WTC11 (cell line): ENCODE measurements around the gene UPF2.

ENCODE experiments used
- ARID4B ChIP-seq: sonication (generic); formaldehyde crosslinking; IDR thresholded peaks from 2 replicates; pipeline ENCODE4 v1.8.0; 2023; ENCODE audit warnings: missing genetic modification reagents, mild to moderate bottlenecking, borderline replicate concordance
- ATF1 ChIP-seq: sonication (generic); formaldehyde crosslinking; IDR thresholded peaks from 2 replicates; pipeline ENCODE4 v1.8.1; 2023; ENCODE audit warnings: mild to moderate bottlenecking, moderate library complexity, missing genetic modification reagents
- CREM ChIP-seq: sonication (generic); formaldehyde crosslinking; IDR thresholded peaks from 2 replicates; pipeline ENCODE4 v1.8.1; 2022; ENCODE audit warnings: mild to moderate bottlenecking, missing genetic modification reagents, moderate library complexity
- ESRRA ChIP-seq: sonication (generic); formaldehyde crosslinking; IDR thresholded peaks from 2 replicates; pipeline ENCODE4 v1.8.1; 2022; ENCODE audit warnings: mild to moderate bottlenecking, missing genetic modification reagents, borderline replicate concordance
- JUN ChIP-seq: sonication (generic); formaldehyde crosslinking; IDR thresholded peaks from 2 replicates; pipeline ENCODE4 v1.8.0; 2023; ENCODE audit warnings: mild to moderate bottlenecking, missing genetic modification reagents
- MYBL2 ChIP-seq: sonication (generic); formaldehyde crosslinking; IDR thresholded peaks from 2 replicates; pipeline ENCODE4 v1.8.1; 2023; ENCODE audit warnings: mild to moderate bottlenecking, moderate library complexity, missing genetic modification reagents
- NFYB ChIP-seq: sonication (generic); formaldehyde crosslinking; conservative IDR thresholded peaks from 2 replicates; pipeline ENCODE4 v1.8.0; 2022; ENCODE audit warnings: low read depth, missing genetic modification reagents
- SMAD4 ChIP-seq: sonication (generic); formaldehyde crosslinking; IDR thresholded peaks from 2 replicates; pipeline ENCODE4 v1.8.0; 2022; ENCODE audit warnings: mild to moderate bottlenecking, missing genetic modification reagents
- TEAD4 ChIP-seq: sonication (generic); formaldehyde crosslinking; IDR thresholded peaks from 2 replicates; pipeline ENCODE4 v1.8.0; 2022; ENCODE audit warnings: mild to moderate bottlenecking, missing genetic modification reagents
- ZNF121 ChIP-seq: sonication (generic); formaldehyde crosslinking; IDR thresholded peaks from 2 replicates; pipeline ENCODE4 v1.8.0; 2023; ENCODE audit warnings: missing genetic modification reagents
- TF ChIP-seq, protein P1 (sequence below): fragments of 200-600 bp; IDR thresholded peaks from 2 replicates; pipeline ENCODE4 v1.8.0; 2022; ENCODE audit warnings: antibody characterized with exemption
- TF ChIP-seq, protein P2 (sequence below): sonication (generic); formaldehyde crosslinking; IDR thresholded peaks from 2 replicates; pipeline ENCODE4 v1.8.1; 2023; ENCODE audit warnings: mild to moderate bottlenecking, missing genetic modification reagents, moderate library complexity
- TF ChIP-seq, protein P3 (sequence below): sonication (generic); formaldehyde crosslinking; IDR thresholded peaks from 2 replicates; pipeline ENCODE4 v1.8.1; 2023; ENCODE audit warnings: mild to moderate bottlenecking, moderate library complexity, missing genetic modification reagents

- TF ChIP-seq NFYB (no peak), JUN (no peak), TEAD4 (CRISPR knock-in tag) (no peak), ZNF121 (CRISPR knock-in tag) (no peak), ARID4B (CRISPR knock-in tag) (no peak), SMAD4 (no peak), ATF1 (no peak), ESRRA (CRISPR knock-in tag) (no peak), CREM (CRISPR knock-in tag) (no peak), MYBL2 (CRISPR knock-in tag) (no peak)
- TF ChIP-seq, protein P1, sequence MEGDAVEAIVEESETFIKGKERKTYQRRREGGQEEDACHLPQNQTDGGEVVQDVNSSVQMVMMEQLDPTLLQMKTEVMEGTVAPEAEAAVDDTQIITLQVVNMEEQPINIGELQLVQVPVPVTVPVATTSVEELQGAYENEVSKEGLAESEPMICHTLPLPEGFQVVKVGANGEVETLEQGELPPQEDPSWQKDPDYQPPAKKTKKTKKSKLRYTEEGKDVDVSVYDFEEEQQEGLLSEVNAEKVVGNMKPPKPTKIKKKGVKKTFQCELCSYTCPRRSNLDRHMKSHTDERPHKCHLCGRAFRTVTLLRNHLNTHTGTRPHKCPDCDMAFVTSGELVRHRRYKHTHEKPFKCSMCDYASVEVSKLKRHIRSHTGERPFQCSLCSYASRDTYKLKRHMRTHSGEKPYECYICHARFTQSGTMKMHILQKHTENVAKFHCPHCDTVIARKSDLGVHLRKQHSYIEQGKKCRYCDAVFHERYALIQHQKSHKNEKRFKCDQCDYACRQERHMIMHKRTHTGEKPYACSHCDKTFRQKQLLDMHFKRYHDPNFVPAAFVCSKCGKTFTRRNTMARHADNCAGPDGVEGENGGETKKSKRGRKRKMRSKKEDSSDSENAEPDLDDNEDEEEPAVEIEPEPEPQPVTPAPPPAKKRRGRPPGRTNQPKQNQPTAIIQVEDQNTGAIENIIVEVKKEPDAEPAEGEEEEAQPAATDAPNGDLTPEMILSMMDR, result no peak
- TF ChIP-seq, protein P2, sequence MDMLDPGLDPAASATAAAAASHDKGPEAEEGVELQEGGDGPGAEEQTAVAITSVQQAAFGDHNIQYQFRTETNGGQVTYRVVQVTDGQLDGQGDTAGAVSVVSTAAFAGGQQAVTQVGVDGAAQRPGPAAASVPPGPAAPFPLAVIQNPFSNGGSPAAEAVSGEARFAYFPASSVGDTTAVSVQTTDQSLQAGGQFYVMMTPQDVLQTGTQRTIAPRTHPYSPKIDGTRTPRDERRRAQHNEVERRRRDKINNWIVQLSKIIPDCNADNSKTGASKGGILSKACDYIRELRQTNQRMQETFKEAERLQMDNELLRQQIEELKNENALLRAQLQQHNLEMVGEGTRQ (CRISPR knock-in tag), result no peak
- TF ChIP-seq, protein P3, sequence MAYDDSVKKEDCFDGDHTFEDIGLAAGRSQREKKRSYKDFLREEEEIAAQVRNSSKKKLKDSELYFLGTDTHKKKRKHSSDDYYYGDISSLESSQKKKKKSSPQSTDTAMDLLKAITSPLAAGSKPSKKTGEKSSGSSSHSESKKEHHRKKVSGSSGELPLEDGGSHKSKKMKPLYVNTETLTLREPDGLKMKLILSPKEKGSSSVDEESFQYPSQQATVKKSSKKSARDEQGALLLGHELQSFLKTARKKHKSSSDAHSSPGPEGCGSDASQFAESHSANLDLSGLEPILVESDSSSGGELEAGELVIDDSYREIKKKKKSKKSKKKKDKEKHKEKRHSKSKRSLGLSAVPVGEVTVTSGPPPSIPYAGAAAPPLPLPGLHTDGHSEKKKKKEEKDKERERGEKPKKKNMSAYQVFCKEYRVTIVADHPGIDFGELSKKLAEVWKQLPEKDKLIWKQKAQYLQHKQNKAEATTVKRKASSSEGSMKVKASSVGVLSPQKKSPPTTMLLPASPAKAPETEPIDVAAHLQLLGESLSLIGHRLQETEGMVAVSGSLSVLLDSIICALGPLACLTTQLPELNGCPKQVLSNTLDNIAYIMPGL (CRISPR knock-in tag), result no peak
Measured at GRCh38 chr10:12025591-12025990, 17.0 kb downstream of the UPF2 start.
